Neuronal stem cell (in vitro differentiated cells): Measurements from ENCODE around the gene PLSCR2.
"Not testable (repeated sequence)": the region's sequence is repeated elsewhere in the genome, so short reads cannot be mapped to it uniquely, and the experiment has no call there.

Experiments used
- DNase-seq: peaks from one replicate; pipeline ENCODE4 v3.0.0-alpha.2; 2013; ENCODE audit warnings: low spot score
- H2AFZ ChIP-seq: one replicate; pipeline ENCODE4 v1.6.1; 2013; ENCODE audit warnings: mild to moderate bottlenecking, low read length, inconsistent platforms
- H2AK5ac ChIP-seq: 2 replicates; pipeline ENCODE4 v1.6.1; 2013; ENCODE audit warnings: low read depth, mild to moderate bottlenecking, inconsistent platforms, low read length, moderate library complexity, mixed read lengths
- H2BK120ac ChIP-seq: 2 replicates; pipeline ENCODE4 v1.6.1; 2013; ENCODE audit warnings: low read depth, mild to moderate bottlenecking, inconsistent platforms, low read length, moderate library complexity, mixed read lengths
- H2BK12ac ChIP-seq: one replicate; pipeline ENCODE4 v1.6.1; 2013; ENCODE audit warnings: low read length, inconsistent platforms
- H2BK15ac ChIP-seq: 2 replicates; pipeline ENCODE4 v1.6.1; 2013; ENCODE audit warnings: mild to moderate bottlenecking, low read length, inconsistent platforms, mixed read lengths
- H2BK5ac ChIP-seq: one replicate; pipeline ENCODE4 v1.6.1; 2013; ENCODE audit warnings: inconsistent platforms, mild to moderate bottlenecking, low read length, moderate library complexity
- H3K14ac ChIP-seq: one replicate; pipeline ENCODE4 v1.6.1; 2013; ENCODE audit warnings: low read length, inconsistent platforms
- H3K18ac ChIP-seq: 2 replicates; pipeline ENCODE4 v1.6.1; 2013; ENCODE audit warnings: low read length, inconsistent platforms
- H3K23ac ChIP-seq: 2 replicates; pipeline ENCODE4 v1.6.1; 2013; ENCODE audit warnings: low read depth, mild to moderate bottlenecking, mixed read lengths, low read length, inconsistent platforms; ENCODE audit not compliant: poor library complexity
- H3K27ac ChIP-seq: replicated peaks from 3 replicates; pipeline ENCODE4 v1.5.1; 2013; ENCODE audit warnings: low read length, inconsistent platforms
- H3K27me3 ChIP-seq, 3 experiments: 2 replicates each; pipeline ENCODE4 v1.6.1; 2013; ENCODE audit warnings: low read length in 3 of 3, mild to moderate bottlenecking in 2 of 3, inconsistent platforms in 1 of 3, low read depth in 1 of 3, mixed read lengths in 1 of 3, moderate library complexity in 1 of 3; ENCODE audit not compliant: control insufficient read depth in 3 of 3, insufficient read depth in 3 of 3
- H3K36me3 ChIP-seq, 2 donors: replicated peaks in 1 of 2; 2 replicates each; pipeline ENCODE4 v1.6.1; 2013; ENCODE audit warnings: low read length in 2 of 2; ENCODE audit not compliant: control insufficient read depth in 2 of 2, insufficient read depth in 2 of 2
- H3K4ac ChIP-seq: 2 replicates; pipeline ENCODE4 v1.6.1; 2013; ENCODE audit warnings: inconsistent platforms, mild to moderate bottlenecking, low read length, moderate library complexity
- H3K4me1 ChIP-seq, 2 donors: 1 replicate in 1 of 2; 2 replicates in 1 of 2; pipeline ENCODE4 v1.6.1; 2013; ENCODE audit warnings: low read length in 2 of 2, low read depth in 1 of 2; ENCODE audit not compliant: control insufficient read depth in 2 of 2, insufficient read depth in 1 of 2
- H3K4me2 ChIP-seq: one replicate; pipeline ENCODE4 v1.6.1; 2013; ENCODE audit warnings: mild to moderate bottlenecking, low read length, inconsistent platforms; ENCODE audit not compliant: insufficient read depth, poor library complexity, severe bottlenecking
- H3K4me3 ChIP-seq, 2 donors: 2 replicates each; pipeline ENCODE4 v1.5.1; 2013; ENCODE audit warnings: low read length in 2 of 2, mild to moderate bottlenecking in 2 of 2, inconsistent platforms in 1 of 2, moderate library complexity in 1 of 2
- H3K79me1 ChIP-seq: one replicate; pipeline ENCODE4 v1.6.1; 2013; ENCODE audit warnings: low read depth, mild to moderate bottlenecking, inconsistent platforms, low read length, moderate library complexity
- H3K9ac ChIP-seq: one replicate; pipeline ENCODE4 v1.6.1; 2013; ENCODE audit warnings: mild to moderate bottlenecking, low read depth, low read length, inconsistent platforms; ENCODE audit not compliant: poor library complexity
- H3K9me3 ChIP-seq, 2 donors: replicated peaks in 1 of 2; 2 replicates each; pipeline versions ENCODE3 to v1.6.1; 2013; ENCODE audit warnings: low read length in 2 of 2, mild to moderate bottlenecking in 2 of 2, inconsistent platforms in 1 of 2, low read depth in 1 of 2, mixed read lengths in 1 of 2, moderate library complexity in 1 of 2; ENCODE audit not compliant: control insufficient read depth in 2 of 2, insufficient read depth in 1 of 2
- H4K8ac ChIP-seq: one replicate; pipeline ENCODE4 v1.6.1; 2013; ENCODE audit warnings: low read depth, mild to moderate bottlenecking, inconsistent platforms, low read length, moderate library complexity
- H4K91ac ChIP-seq: one replicate; pipeline ENCODE4 v1.6.1; 2013; ENCODE audit warnings: low read length, low read depth, mild to moderate bottlenecking, inconsistent platforms; ENCODE audit not compliant: poor library complexity
- WGBS, 2 donors: extraction: QIAGEN DNeasy Blood & Tissue Kit; methylation state at CpG; one replicate each; pipeline ENCODE4 v1.1.7; 2013; ENCODE audit warnings: missing lambda C conversion rate in 2 of 2, mixed read lengths in 1 of 2; ENCODE audit not compliant: insufficient read length in 2 of 2, insufficient replicate concordance in 1 of 2; ENCODE audit errors: extremely low coverage in 2 of 2; 5-methylcytosine and 5-hydroxymethylcytosine counted together

PLSCR2 gene

DNA sequence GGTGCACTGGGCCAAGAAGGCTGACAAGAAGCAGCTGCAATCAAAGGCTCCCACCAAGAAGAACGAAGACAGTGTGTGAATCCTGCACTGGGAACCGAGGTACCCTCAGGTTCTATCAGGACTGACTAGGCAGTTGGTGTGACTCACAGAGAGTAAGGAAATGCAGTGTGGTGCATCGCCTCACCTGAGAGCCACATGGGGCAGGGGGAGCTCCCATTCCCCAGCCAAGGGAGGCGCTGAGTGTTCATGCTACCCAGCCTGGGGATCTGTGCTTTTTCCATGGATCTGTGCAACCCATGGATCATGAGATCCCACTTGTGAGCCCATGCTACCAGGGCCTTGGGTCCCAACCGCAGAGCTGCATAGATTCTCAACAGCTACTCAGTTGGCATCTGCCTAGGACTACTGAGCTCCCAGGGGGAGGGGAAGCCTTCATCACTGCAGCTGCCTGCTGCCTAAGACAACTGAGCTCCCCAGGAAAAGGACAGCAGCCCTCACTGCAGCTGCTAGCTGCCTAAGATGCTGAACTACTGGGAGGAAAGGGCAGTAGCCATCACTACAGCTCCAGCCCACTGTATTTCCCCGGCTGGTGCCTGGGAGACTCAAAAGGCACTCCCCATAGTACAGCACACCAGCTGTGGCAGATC is 6.9 kb upstream of the PLSCR2 start:
- Histone ChIP-seq H2AK5ac (no peak overlapping the region), H3K9ac (no peak overlapping the region), H3K23ac (no peak overlapping the region), H3K4me1 (no peaks in the 10 kb centered on the region), H3K36me3 (no peaks in the 10 kb centered on the region), H4K8ac (no peak overlapping the region), H3K14ac (no peak overlapping the region), H2AFZ (no peak overlapping the region), H3K9me3 (no peaks in the 10 kb centered on the region), H3K4ac (no peak overlapping the region), H4K91ac (no peak overlapping the region), H2BK120ac (no peak overlapping the region), H3K79me1 (no peaks in the 10 kb centered on the region), H3K4me2 (no peak overlapping the region), H3K27ac (no peak overlapping the region), H3K27me3 (no peaks in the 10 kb centered on the region), H3K18ac (no peak overlapping the region), H2BK12ac (no peak overlapping the region), H3K4me3 (no peak overlapping the region), H2BK5ac (no peak overlapping the region), H2BK15ac (no peak overlapping the region)
- WGBS, 2 donors, result no CpG with 5 or more reads among the region's 6 CpGs
- no peak for DNase-seq

- not testable (repeated sequence) for H3K18ac ChIP-seq, H3K4me3 ChIP-seq
- no CpG with 5 or more reads among the region's 2 CpGs for WGBS, 2 donors
Observed at GRCh38 chr3:146474976-146475375, 5.6 kb upstream of the PLSCR2 start.

DNA sequence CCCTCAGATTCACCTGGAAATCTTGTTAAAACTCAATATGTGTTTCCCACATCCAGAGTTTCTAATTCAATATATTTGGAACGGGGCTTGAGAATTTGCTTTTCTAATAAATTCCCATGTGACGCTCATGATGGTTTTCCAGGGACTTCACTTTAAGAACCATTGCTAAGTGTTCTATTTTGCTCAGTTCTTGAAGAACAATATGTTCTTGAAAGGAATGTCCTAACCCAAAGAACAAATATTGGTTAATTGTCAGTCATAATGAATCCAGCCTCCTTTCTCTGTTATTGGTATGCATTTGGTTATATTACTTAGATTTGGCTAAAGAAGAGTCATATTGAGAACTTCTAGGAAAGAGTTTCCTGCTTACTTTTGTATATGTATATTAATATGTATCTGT is 4.4 kb upstream of the PLSCR2 start:
- H2AFZ ChIP-seq, result no peak overlapping the region
- no peak overlapping the region for H3K18ac ChIP-seq
- H2BK15ac ChIP-seq, result no peak overlapping the region
- WGBS, 2 donors, result no CpG with 5 or more reads among the region's 2 CpGs
- H3K27ac ChIP-seq, result no peak overlapping the region
- no peak for DNase-seq
- no peak overlapping the region for H3K4me2 ChIP-seq
- no peak overlapping the region for H2BK5ac ChIP-seq
- no peak overlapping the region for H3K4me3 ChIP-seq
- H3K4me1 ChIP-seq, result no peaks in the 10 kb centered on the region
- H2BK12ac ChIP-seq, result no peak overlapping the region
- H3K9me3 ChIP-seq, result no peaks in the 10 kb centered on the region
- H3K9ac ChIP-seq, result no peak overlapping the region
- H2AK5ac ChIP-seq, result no peak overlapping the region
- H3K14ac ChIP-seq, result no peak overlapping the region
- H3K27me3 ChIP-seq, result no peaks in the 10 kb centered on the region
- H4K91ac ChIP-seq, result no peak overlapping the region
- no peak overlapping the region for H4K8ac ChIP-seq
- H3K36me3 ChIP-seq, result no peaks in the 10 kb centered on the region
- no peaks in the 10 kb centered on the region for H3K79me1 ChIP-seq
- H3K4ac ChIP-seq, result no peak overlapping the region
- H3K23ac ChIP-seq, result no peak overlapping the region
- no peak overlapping the region for H2BK120ac ChIP-seq

More at GRCh38 chr3:146474976-146475375, 5.6 kb upstream of the PLSCR2 start:
- H2BK120ac ChIP-seq, H3K4me2 ChIP-seq, H2AK5ac ChIP-seq, H3K4ac ChIP-seq, H3K9ac ChIP-seq, H3K36me3 ChIP-seq, H4K8ac ChIP-seq, H3K4me1 ChIP-seq, H4K91ac ChIP-seq, H3K9me3 ChIP-seq, DNase-seq, H2AFZ ChIP-seq, H2BK12ac ChIP-seq, H2BK15ac ChIP-seq, H3K27me3 ChIP-seq, H2BK5ac ChIP-seq, H3K14ac ChIP-seq, H3K27ac ChIP-seq, H3K79me1 ChIP-seq, H3K23ac ChIP-seq: not testable (repeated sequence)

DNA sequence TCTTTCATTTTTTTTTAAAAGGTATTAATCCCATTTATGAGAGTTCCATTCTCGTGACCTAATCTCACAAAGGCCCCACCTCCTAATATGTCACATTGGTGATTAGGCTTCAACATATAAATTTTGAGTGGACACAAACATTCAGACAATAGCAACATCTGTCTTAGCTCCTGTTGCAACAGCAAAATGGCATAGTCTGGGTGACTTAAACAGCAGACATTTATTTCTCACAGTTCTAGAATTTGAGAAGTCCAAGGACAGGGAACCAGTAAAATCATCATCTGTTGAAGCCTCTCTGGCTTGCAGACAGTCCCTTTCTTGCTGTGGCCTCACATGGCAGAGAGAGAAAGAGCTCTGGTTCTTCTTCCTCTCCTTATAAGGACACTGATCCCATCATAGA is 3.2 kb upstream of the PLSCR2 start:
- DNase-seq, result no peak
- WGBS, 2 donors, result no CpG with 5 or more reads among the region's 1 CpG
- H3K14ac ChIP-seq, result no peak overlapping the region

More for the DNA sequence above, 3.2 kb upstream of the PLSCR2 start:
- Histone ChIP-seq H2AK5ac (no peak overlapping the region), H4K91ac (no peak overlapping the region), H3K4me1 (no peaks in the 10 kb centered on the region), H2BK5ac (no peak overlapping the region), H3K18ac (no peak overlapping the region), H3K9ac (no peak overlapping the region), H2BK15ac (no peak overlapping the region), H3K4me3 (no peak overlapping the region), H3K23ac (no peak overlapping the region), H2AFZ (no peak overlapping the region), H3K9me3 (no peaks in the 10 kb centered on the region), H3K27me3 (no peaks in the 10 kb centered on the region), H4K8ac (no peak overlapping the region), H3K4me2 (no peak overlapping the region), H2BK12ac (no peak overlapping the region), H3K27ac (no peak overlapping the region), H3K4ac (no peak overlapping the region), H3K36me3 (no peaks in the 10 kb centered on the region), H3K79me1 (no peaks in the 10 kb centered on the region), H2BK120ac (no peak overlapping the region)
